ENCODE measurements around the gene ZBTB1.
A peak's percentile ranks its signal among the peaks of the same experiment; 100 is the strongest.

ZBTB1 gene

DNA sequence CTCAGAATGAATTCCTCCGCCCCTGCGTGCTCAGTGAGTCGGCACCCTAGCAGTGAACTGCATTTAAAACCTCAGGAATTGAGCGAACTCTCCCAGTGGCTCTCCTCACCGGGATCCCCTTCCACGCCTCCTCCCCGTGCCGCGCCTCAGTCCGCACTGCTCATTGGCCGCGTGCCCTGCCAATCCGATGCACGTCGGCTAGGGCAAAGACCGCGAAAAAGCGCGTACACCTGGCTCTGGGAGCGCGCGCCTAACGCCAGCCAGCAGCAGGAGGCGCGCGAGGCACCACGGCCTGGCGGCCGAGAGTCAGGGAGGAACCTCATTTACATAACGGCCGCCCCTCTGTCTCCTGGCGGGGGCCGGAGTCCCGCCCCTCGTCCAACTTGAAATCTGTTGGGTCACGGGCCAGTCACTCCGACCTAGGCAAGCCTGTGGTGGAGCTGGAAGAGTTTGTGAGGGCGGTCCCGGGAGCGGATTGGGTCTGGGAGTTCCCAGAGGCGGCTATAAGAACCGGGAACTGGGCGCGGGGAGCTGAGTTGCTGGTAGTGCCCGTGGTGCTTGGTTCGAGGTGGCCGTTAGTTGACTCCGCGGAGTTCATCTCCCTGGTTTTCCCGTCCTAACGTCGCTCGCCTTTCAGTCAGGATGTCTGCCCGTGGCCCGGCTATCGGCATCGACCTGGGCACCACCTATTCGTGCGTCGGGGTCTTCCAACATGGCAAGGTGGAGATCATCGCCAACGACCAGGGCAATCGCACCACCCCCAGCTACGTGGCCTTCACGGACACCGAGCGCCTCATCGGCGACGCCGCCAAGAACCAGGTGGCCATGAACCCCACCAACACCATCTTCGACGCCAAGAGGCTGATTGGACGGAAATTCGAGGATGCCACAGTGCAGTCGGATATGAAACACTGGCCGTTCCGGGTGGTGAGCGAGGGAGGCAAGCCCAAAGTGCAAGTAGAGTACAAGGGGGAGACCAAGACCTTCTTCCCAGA lies 35.9 kb downstream of the ZBTB1 start, which contains the start of gene HSPA2:
Gene HSPA2, plus strand, starts transcription at position 534 of the 995 bp plus-strand sequence. Its CDS starts 109 bp downstream, at position 643.
- peak; percentile 89 for TF ChIP-seq CTCF (IDR thresholded peaks at IDR 0.05; ENCODE audit: control insufficient read depth, insufficient read depth, low read depth, low read length, missing control alignments)
- peak within 1 kb of the TSS; percentile 61 for H3K4me3 ChIP-seq (ENCODE audit: control insufficient read depth, low read depth, low read length)
- DNase-seq (ENCODE audit: low read depth) = peak; percentile 98

DNA sequence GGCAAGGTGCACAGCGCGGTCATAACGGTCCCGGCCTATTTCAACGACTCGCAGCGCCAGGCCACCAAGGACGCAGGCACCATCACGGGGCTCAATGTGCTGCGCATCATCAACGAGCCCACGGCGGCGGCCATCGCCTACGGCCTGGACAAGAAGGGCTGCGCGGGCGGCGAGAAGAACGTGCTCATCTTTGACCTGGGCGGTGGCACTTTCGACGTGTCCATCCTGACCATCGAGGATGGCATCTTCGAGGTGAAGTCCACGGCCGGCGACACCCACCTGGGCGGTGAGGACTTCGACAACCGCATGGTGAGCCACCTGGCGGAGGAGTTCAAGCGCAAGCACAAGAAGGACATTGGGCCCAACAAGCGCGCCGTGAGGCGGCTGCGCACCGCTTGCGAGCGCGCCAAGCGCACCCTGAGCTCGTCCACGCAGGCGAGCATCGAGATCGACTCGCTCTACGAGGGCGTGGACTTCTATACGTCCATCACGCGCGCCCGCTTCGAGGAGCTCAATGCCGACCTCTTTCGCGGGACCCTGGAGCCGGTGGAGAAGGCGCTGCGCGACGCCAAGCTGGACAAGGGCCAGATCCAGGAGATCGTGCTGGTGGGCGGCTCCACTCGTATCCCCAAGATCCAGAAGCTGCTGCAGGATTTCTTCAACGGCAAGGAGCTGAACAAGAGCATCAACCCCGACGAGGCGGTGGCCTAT lies 36.8 kb downstream of the ZBTB1 start:
- peak overlapping the region; percentile 61 for H3K4me3 ChIP-seq (ENCODE audit: control insufficient read depth, low read depth, low read length)
- peak; percentile 15 for TF ChIP-seq CTCF (IDR thresholded peaks at IDR 0.05; ENCODE audit: control insufficient read depth, insufficient read depth, low read depth, low read length, missing control alignments)
- DNase-seq (ENCODE audit: low read depth) = no peak

- peak overlapping the region; percentile 61 for H3K4me3 ChIP-seq (ENCODE audit: control insufficient read depth, low read depth, low read length)
- no peak for DNase-seq (ENCODE audit: low read depth)
- TF ChIP-seq CTCF (IDR thresholded peaks at IDR 0.05; ENCODE audit: control insufficient read depth, insufficient read depth, low read depth, low read length, missing control alignments) = no peak
Measured at GRCh38 chr14:64541972-64542835, 37.6 kb downstream of the ZBTB1 start.

GRCh38 chr14:64542836-64543201 lies 38.2 kb downstream of the ZBTB1 start:
- peak overlapping the region; percentile 61 for H3K4me3 ChIP-seq (ENCODE audit: control insufficient read depth, low read depth, low read length)
- no peak for TF ChIP-seq CTCF (IDR thresholded peaks at IDR 0.05; ENCODE audit: control insufficient read depth, insufficient read depth, low read depth, low read length, missing control alignments)

GRCh38 chr14:64544607-64545312 lies 40.2 kb downstream of the ZBTB1 start:
- no peak for DNase-seq (ENCODE audit: low read depth)
- TF ChIP-seq CTCF (IDR thresholded peaks at IDR 0.05; ENCODE audit: control insufficient read depth, insufficient read depth, low read depth, low read length, missing control alignments) = no peak
- no peak overlapping the region for H3K4me3 ChIP-seq (ENCODE audit: control insufficient read depth, low read depth, low read length)

More at GRCh38 chr14:64542836-64543201, 38.2 kb downstream of the ZBTB1 start:
- DNase-seq (ENCODE audit: low read depth) = no peak
